HEK293T (cell line): ENCODE results near the gene NNMT.

ENCODE experiments used
- CTCF ChIA-PET: fragments of 350-600 bp; formaldehyde crosslinking; extraction: SDS; loops from one replicate; lab custom pipeline; 2021; ENCODE audit warnings: antibody characterized with exemption, inconsistent platforms; lab: Yijun Ruan, JAX
- POLR2A ChIA-PET: fragments of 350-600 bp; formaldehyde crosslinking; extraction: SDS; loops from one replicate; lab custom pipeline; 2020; ENCODE audit warnings: antibody characterized with exemption, inconsistent platforms; lab: Yijun Ruan, JAX
- DNase-seq: peaks from one replicate; pipeline ENCODE4 v3.0.0; 2012; ENCODE audit warnings: mixed read lengths; ENCODE audit errors: extremely low spot score
- ARNT ChIP-seq: fragments of 450-650 bp; IDR thresholded peaks from 2 replicates; pipeline ENCODE4 v1.6.1; 2017; ENCODE audit warnings: mild to moderate bottlenecking
- BHLHE40 ChIP-seq: fragments of 450-650 bp; IDR thresholded peaks from 2 replicates; pipeline ENCODE4 v1.6.1; 2016; ENCODE audit warnings: mild to moderate bottlenecking, moderate library complexity, borderline replicate concordance
- CTBP1 ChIP-seq: fragments of 450-650 bp; IDR thresholded peaks from 2 replicates; pipeline ENCODE4 v1.6.1; 2016; ENCODE audit warnings: borderline replicate concordance
- ELF4 ChIP-seq: fragments of 450-650 bp; IDR thresholded peaks from 2 replicates; pipeline ENCODE4 v1.6.1; 2017; ENCODE audit warnings: antibody characterized with exemption
- FOXA1 ChIP-seq: fragments of 450-650 bp; IDR thresholded peaks from 2 replicates; pipeline ENCODE4 v1.6.1; 2016; ENCODE audit warnings: mild to moderate bottlenecking
- FOXK2 ChIP-seq: fragments of 450-650 bp; IDR thresholded peaks from 2 replicates; pipeline ENCODE4 v1.6.1; 2016; ENCODE audit warnings: mild to moderate bottlenecking
- FOXM1 ChIP-seq: fragments of 450-650 bp; IDR thresholded peaks from 2 replicates; pipeline ENCODE4 v1.6.1; 2017; ENCODE audit warnings: mild to moderate bottlenecking, borderline replicate concordance
- HDGF ChIP-seq: fragments of 450-650 bp; IDR thresholded peaks from 2 replicates; pipeline ENCODE4 v1.6.1; 2017; ENCODE audit warnings: antibody characterized with exemption, borderline replicate concordance
- L3MBTL2 ChIP-seq: fragments of 450-650 bp; conservative IDR thresholded peaks from 2 replicates; pipeline ENCODE4 v1.6.1; 2016; ENCODE audit warnings: mild to moderate bottlenecking
- LEF1 ChIP-seq: fragments of 450-650 bp; IDR thresholded peaks from 2 replicates; pipeline ENCODE4 v1.6.1; 2017; ENCODE audit warnings: mild to moderate bottlenecking, borderline replicate concordance
- NFRKB ChIP-seq: fragments of 450-650 bp; IDR thresholded peaks from 2 replicates; pipeline ENCODE4 v1.6.1; 2016; ENCODE audit warnings: mild to moderate bottlenecking, moderate library complexity
- SP1 ChIP-seq: fragments of 450-650 bp; IDR thresholded peaks from 2 replicates; pipeline ENCODE4 v1.6.1; 2017
- SUZ12 ChIP-seq: fragments of 450-650 bp; IDR thresholded peaks from 2 replicates; pipeline ENCODE4 v1.6.1; 2016; ENCODE audit warnings: mild to moderate bottlenecking
- TARDBP ChIP-seq: fragments of 450-650 bp; IDR thresholded peaks from 2 replicates; pipeline ENCODE4 v1.6.1; 2016
- ZNF384 ChIP-seq: fragments of 450-650 bp; IDR thresholded peaks from 2 replicates; pipeline ENCODE4 v1.6.1; 2016
- TF ChIP-seq, protein P1 (sequence below): fragments of 450-650 bp; IDR thresholded peaks from 2 replicates; pipeline ENCODE4 v1.6.1; 2016

NNMT gene

GRCh38 chr11:114279792-114280546 lies 16.2 kb upstream of the NNMT start:
- ChIA-PET POLR2A (no interaction called here), CTCF (interaction anchor here (1.2 kb wide), 1 partner anchor 8 kb away, joined by 3 read pairs; no protein-coding TSS in a partner anchor)
- no peak for TF ChIP-seq SUZ12
- no peak for TF ChIP-seq ZNF384
- no peak for TF ChIP-seq FOXM1
- no peak for TF ChIP-seq SP1
- TF ChIP-seq FOXK2, result no peak
- no peak for TF ChIP-seq ARNT
- no peak for TF ChIP-seq HDGF
- TF ChIP-seq TARDBP, result no peak
- no peak for TF ChIP-seq CTBP1
- no peak for TF ChIP-seq BHLHE40
- TF ChIP-seq, protein P1, sequence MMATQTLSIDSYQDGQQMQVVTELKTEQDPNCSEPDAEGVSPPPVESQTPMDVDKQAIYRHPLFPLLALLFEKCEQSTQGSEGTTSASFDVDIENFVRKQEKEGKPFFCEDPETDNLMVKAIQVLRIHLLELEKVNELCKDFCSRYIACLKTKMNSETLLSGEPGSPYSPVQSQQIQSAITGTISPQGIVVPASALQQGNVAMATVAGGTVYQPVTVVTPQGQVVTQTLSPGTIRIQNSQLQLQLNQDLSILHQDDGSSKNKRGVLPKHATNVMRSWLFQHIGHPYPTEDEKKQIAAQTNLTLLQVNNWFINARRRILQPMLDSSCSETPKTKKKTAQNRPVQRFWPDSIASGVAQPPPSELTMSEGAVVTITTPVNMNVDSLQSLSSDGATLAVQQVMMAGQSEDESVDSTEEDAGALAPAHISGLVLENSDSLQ, result no peak
- TF ChIP-seq FOXA1, result no peak
- TF ChIP-seq LEF1, result no peak
- no peak for TF ChIP-seq ELF4
- TF ChIP-seq NFRKB, result no peak
- TF ChIP-seq L3MBTL2, result no peak
- DNase-seq, result no peak

DNA sequence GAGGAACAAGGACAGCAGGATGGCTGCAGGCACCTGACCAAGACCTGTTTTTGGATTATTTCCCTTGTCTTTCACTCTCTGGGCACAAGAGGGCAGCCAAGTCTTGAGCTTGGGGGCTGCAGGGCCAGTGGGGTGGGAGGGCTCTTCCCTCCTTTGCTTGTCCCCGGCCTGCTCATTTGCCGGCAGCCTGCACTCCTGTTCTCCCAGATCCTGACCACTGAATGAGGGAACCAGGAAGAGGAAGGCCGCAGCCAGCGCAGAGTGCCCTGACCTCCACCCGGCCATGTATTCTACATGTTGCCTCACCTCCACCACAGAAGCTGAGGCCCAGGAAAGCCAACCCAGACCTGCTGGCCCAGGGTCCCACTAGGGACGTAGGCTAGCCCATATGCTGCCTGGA lies 15.5 kb upstream of the NNMT start:
- POLR2A ChIA-PET, result no interaction called here
- no peak for TF ChIP-seq HDGF
- TF ChIP-seq, protein P1, result no peak
- TF ChIP-seq ELF4, result no peak
- TF ChIP-seq LEF1, result no peak
- TF ChIP-seq L3MBTL2, result no peak
- TF ChIP-seq ARNT, result no peak
- TF ChIP-seq CTBP1, result no peak
- TF ChIP-seq FOXM1, result no peak
- no peak for TF ChIP-seq FOXA1
- no peak for TF ChIP-seq TARDBP
- no peak for TF ChIP-seq SP1

DNA sequence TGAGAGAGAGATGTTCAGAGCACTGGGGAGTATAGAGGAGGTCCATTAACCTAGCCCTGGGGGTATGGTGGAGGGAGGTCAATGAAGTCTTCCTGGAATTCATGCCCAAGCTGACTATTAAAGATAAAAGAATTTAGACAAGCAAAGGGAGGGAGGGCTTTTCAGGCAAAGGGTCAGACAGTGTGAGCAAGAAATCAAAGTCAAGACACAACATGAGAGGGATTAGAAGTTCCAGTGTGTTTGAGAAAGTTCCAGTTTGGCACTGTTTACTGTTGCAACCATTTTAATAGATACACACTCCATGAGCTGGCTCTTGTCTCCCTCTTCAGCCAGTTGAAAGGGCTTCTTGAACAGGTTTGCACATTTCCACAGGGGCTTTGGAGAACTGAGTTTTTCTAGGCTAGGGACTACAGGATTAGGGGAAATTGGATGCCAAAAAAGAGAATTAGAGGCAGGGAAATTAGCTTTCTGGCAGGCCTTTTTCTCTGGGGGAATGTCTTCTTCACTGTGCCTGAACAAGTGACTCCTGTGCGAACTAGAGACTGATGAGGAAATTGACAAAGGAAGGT lies 14.7 kb upstream of the NNMT start:
- TF ChIP-seq BHLHE40, result no peak
- no peak for DNase-seq
- POLR2A ChIA-PET, result no interaction called here
- CTCF ChIA-PET, result interaction anchor here (0.7 to 1.2 kb wide), 7 partner anchors 10 to 502 kb away, joined by 3 to 8 read pairs (median 3); partner anchors contain the start of gene NNMT

More for the DNA sequence above, 15.5 kb upstream of the NNMT start:
- peak; percentile 80 for DNase-seq
- CTCF ChIA-PET, result interaction anchor here (0.5 to 1.2 kb wide), 9 partner anchors 9 to 634 kb away, joined by 3 to 8 read pairs (median 3); partner anchors contain the start of gene NNMT

- ChIA-PET POLR2A (no interaction called here), CTCF (interaction anchor here (0.6 kb wide), 1 partner anchor 36 kb away, joined by 3 read pairs; no protein-coding TSS in a partner anchor)
- TF ChIP-seq LEF1 (no peak), ZNF384 (no peak), SUZ12 (no peak), BHLHE40 (no peak), ELF4 (no peak), SP1 (no peak), FOXK2 (no peak), TARDBP (no peak)
- no peak for DNase-seq
These were observed 13.7 kb upstream of the NNMT start for GRCh38 chr11:114282488-114282887.

DNA sequence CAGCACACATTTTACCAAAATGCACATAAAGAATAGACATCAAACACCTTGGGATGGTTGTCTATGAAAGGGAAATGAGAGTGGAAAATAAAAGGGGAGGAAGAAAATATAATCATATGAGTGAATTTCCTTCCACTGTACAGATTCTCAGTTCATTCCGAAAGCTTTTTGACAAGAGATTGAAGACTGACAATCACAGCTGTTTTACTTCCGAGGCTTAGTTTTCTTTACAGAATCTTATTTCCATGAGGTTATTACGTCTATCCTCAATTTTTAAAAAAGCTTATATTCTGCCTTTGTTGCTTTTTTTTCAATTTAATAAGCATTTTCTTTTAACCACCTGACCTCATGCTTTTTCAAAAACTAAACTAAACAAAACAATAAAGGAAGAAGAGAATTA lies 12.8 kb upstream of the NNMT start:
- POLR2A ChIA-PET, result no interaction called here
- CTCF ChIA-PET, result no interaction called here
- DNase-seq, result no peak
- no peak for TF ChIP-seq L3MBTL2
- TF ChIP-seq FOXK2, result no peak
- TF ChIP-seq SUZ12, result no peak
- TF ChIP-seq FOXA1, result no peak
- TF ChIP-seq, protein P1, result no peak
- TF ChIP-seq SP1, result no peak
- no peak for TF ChIP-seq TARDBP
- TF ChIP-seq ZNF384, result no peak
- TF ChIP-seq CTBP1, result no peak
- TF ChIP-seq HDGF, result no peak
- TF ChIP-seq NFRKB, result no peak
- TF ChIP-seq LEF1, result no peak
- TF ChIP-seq ARNT, result no peak
- no peak for TF ChIP-seq ELF4
- TF ChIP-seq FOXM1, result no peak
- TF ChIP-seq BHLHE40, result no peak

DNA sequence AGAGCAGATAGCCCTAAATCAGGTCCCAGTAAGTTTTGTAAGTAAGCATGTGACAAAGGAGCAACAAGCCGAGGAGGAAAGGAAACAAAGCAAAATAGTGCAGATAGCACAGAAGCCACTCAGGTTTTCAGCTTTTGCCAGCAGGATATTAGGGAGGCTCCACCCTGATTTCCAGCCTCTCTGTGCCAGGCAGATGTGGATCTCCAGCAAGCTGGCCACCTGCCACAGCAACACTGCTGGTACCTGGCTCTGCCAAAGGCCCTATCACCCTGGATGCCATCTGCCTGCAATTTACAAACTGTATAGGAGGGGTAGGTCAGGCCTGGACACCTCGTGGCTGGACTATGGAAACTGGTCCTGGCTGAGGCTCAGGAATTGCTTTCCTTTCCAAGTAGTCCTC lies 12.2 kb upstream of the NNMT start:
- ChIA-PET POLR2A (no interaction called here), CTCF (no interaction called here)
- TF ChIP-seq, protein P1, result no peak
- TF ChIP-seq ZNF384, result no peak
- TF ChIP-seq L3MBTL2, result no peak
- TF ChIP-seq ELF4, result no peak
- no peak for TF ChIP-seq SUZ12
- no peak for TF ChIP-seq BHLHE40
- no peak for TF ChIP-seq SP1
- TF ChIP-seq ARNT, result no peak
- TF ChIP-seq FOXA1, result no peak
- no peak for TF ChIP-seq FOXK2
- TF ChIP-seq HDGF, result no peak
- TF ChIP-seq LEF1, result no peak
- TF ChIP-seq CTBP1, result no peak
- no peak for TF ChIP-seq FOXM1
- TF ChIP-seq NFRKB, result no peak
- TF ChIP-seq TARDBP, result no peak
- DNase-seq, result no peak
